ENCODE measurements around the gene DSTN. TPM values are rescaled to one million over a fixed set of nuclear protein-coding genes. Genes with fewer than 3 reads are reported as not detected.

DSTN gene
- total RNA-seq, 1 experiment from 2014 or later: 218 TPM

DNA sequence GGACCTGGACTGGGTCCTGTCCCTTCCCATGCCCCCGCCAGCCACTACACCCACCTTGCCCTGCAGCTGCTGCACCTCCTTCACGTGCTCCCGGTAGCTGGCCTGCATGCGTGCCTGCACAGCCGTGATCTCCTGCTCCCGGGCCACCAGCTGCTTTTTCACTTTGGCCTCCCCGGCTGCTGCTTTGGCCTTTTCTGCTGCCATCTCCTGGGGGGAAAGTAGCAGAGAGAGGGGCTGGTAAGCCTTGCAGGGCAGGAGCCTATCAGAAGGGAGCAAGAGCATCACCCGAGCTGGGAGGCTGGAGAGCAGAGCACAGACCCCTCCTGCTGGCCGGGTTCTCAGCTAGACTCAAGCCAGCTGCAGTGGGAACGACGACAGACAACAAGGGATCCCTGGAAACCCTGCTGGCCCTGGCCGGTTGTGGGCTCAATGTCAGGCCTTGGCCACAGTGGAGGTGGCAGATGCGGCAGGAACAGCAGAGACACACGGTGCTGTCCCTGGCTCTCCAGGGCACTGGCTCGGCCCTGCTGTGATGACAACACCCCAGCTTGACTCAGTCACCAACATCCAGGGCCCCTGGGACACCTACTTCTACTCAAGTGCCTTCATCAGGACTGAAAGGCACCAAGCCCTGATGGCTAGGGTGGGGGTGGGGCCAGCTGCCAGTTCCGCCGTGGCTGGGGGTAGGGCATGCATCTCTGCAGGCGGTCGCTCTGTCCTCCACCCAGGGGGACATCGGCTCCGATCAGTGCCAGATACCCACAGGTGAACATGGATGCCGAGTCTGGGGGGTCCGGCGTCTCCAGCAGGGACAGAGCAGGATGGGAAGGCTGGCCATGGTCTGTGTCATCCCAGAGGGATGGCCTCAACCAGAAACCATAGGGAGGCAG is 66.9 kb downstream of the DSTN start:
- DNase-seq (ENCODE audit: low read depth): no peak

DNA sequence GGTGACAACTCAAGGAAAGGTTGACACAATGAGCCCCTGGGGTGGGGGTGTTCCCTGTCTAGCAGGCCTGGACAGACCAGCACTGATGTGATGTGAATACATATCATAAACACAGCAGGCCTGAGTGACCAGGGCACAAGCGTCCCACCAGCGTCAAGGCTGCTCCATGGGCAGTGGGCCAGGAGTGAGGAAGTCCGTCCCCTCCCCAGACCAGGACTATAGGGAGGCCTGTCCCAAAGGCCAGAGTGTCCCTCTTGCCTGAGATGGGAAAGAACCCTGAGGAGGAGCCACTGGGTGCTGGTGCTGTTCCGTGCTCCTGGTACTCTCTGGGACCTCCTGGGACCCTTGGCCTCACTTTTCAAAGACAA is 67.5 kb downstream of the DSTN start:
- DNase-seq (ENCODE audit: low read depth): no peak

DNA sequence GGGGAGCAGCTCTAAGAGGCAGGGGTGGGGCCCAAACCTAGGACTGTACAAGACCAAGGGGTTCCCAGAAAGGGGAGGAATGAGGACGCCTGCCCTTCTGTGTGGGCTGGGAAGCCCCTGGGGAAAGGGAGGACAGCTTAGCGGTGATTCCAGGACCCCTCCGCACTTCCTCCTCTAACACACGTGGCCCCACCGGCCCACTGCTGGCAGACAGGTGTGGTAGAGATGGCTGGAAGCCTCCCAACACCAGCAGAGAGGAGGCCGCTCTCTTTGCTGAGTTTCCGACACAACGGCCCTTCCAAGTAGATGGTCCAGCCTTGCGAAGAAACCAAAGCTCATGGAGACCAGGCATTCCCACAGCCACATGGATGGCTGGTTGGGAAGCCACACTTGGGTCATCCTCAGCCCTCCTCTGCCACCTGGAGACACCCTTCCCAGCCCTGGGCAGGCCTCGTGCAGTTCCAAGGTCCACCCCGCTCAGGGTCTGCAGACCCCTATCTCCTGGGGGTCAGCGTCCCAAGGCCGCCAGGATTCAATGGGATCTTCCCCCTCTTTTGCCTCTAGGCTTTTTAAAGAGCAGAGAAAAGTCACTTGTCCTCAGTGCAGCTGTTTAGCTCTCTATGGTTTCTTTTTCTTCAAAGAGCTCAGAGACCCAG is 68.2 kb downstream of the DSTN start:
- no peak for DNase-seq (ENCODE audit: low read depth)

DNA sequence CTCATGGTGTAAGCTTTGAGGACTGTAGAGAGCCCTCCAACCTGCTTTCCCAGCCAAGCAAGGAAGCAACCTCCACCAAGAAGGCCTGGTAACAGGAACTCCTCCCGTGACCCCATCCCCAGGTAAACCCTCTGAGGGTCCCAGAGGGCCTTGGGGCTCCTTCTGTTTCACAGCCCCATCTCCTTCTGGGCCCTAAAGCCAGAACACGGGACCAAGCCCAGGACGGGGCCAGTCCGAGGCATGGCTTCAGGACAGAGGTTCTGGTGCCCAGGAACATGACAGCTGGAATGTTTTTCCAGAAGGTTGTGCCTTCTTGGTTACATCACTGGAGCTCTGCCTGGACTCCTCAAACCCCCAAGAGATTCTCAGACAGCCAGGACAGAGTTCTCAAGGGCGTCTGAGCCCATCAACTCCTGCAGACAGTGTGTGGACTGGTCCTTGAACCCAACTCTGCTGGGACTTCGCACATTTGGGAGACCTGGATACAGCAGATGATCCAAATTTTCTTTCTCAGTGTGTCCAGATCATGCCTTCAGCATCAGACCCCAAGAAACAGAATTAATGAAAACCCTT is 69.0 kb downstream of the DSTN start:
- no peak for DNase-seq (ENCODE audit: low read depth)

DNA sequence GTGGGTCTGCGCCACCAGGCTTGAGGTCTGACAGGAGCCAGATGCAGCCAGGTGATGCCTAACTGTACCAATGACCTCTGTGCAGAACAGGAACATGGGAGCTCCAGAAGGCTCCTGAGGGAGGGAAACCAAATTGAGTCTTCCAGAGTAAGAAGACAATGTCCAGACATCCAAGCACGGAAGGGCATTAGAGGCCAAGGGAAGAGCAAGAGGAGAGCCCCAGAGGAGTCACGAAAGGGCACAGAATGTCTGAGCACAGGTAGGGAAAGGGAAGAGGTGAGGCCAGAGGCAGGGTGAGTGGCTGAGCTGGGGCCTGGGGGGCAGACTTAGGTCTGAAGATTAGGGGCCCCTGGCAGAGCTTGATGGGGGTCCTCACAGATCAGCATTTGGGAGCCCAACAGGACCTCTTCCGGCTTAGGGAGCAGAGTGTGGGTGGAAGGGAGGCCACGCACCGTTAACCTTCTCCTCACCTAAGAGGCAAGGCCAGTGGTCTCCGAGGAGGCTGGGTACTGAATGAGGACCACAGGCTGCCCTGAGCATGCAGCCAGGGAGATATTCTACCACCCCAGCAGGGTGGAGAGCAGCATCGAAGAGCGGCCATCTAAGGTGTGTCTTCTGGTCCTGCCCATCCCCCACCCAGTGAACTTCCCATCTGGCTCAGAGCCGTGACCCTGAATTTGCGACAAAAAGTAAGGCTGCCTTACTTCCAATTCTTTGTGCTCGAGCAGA is 70.4 kb downstream of the DSTN start:
- DNase-seq (ENCODE audit: low read depth): no peak

DNA sequence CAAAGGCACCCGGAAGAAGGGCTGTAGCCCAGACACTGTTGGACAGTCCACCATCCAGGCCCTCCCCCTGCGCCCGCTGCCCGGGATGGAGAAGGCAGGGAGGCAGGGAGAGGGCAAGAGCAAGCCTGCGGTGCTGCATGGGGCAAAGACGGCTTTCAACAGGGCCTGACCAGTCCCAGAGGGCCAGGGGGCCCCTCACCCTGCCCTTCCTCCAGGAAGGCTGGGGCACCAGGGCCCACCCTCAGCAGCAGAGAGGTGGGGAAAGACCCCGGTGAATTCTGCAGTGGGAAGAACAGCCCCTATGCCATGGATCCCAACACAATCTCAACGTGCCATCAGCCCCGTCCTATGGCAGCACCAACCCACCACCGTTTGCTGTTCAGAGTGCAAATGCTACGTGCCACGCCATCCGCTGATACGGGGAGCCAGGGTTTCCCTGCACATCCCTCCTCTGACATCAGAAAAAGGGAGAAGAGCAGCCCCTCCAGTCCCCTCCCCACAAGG is 71.1 kb downstream of the DSTN start:
- no peak for DNase-seq (ENCODE audit: low read depth)

DNA sequence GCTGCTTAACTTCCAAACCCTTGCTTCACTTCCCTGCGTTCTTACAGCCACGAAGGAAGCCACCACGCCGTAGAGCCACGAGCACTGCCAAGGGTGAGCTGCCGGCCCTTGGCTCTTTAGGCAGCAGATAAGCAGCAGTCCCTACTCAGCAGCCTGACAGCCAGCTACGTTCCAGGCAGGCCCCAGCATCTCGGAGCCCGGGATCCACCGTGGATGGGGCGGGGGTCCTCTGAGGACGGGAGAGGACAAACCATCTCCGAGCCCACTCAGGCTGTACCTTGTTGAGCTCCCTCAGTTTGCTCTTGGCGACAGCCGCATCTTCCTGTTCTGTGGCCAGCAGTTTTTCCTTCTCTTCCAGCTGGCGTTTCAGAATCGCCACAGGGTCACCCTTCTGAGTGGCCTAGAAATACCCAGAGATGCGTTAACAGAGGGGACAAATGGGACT is 71.7 kb downstream of the DSTN start:
- no peak for DNase-seq (ENCODE audit: low read depth)

DNA sequence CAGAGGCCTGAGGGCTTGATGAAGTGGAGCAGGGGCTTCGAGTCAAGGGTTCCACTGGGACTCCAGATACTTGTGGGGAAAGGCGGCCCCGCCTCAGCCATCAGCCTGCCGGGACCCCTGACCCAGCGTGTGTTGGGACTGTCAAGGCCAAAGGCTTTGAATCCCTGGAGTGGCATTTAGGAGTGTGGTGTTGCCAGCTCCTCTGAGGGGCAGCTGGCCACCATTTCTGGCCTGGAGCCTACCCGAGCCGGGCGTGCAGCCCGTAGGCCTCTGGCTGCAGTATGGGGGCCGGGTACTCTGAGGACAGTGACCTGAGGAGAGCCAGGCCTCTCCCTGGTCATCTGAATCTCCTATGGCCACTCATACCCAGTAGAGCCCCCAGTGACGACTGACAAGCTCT is 72.1 kb downstream of the DSTN start:
- DNase-seq (ENCODE audit: low read depth): no peak

DNA sequence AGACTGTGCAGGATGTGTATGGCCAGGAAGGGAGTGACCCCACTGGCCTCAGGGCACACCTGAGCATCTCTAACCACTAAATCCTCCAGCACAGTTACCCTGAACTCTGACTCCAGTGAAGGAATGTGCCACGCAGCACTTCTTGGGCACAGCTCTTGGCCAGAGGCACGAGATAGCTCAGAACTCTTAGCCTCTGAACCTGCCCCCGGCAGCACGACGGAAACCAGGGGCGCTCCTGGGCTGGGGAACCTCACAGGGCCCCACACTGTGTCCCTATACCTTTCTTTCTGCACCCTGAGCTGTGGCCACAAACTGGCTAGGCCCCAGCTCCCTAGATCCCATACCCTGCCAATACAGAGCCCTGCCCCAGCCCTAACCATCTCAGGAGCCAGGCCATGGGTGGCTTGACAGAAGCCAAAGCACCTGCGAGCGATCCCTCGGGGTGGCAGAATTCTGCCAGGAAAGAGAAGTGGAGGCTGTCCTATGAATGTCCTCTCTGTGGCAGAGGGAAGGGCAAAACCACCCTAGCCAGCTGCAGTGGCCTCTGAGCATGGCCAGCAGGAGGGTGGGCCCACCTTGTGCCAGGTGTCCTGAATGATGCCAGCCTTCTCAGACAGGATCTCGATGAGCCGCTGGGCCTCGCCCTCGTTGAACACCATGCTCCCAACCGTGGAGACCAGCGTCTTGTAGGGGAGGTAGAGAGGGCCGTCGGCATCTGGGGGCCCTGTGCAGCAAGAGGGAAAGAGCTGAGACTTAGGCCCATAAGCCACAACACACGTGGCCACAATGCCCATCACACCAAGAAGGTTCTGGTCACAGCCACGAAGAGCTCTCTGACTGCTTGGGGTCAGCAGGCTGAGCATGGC is 72.8 kb downstream of the DSTN start:
- DNase-seq (ENCODE audit: low read depth): no peak

DNA sequence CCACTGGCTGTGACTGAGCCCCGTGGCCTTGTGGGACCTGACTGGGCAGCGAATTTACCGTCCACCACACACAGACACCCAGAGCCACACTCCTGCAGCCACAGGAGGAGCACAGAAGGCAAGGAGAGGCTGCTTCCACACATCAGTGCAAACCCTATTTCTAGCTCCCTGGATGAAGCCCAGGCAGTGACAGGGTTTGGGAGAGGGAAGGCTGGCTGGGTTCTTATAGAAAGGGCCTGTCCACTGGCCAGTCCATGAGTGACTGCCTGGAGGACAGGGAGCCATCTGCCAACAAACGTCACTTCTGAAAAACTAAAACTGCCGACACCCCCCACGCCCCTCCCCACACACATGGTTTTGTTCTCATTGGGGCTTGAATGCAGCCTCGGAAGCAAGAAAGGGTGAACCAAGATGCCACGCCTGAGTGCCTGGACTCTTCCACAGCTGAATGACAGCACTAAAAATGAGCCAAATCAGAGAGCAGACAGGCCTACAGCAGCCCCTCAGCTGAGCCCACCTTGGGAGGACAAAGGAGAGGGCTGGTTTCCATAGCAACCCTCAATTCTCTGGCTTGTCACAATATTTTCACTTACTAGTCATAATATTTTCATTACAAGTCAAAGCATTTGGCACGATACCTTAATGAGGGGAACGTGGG is 73.8 kb downstream of the DSTN start:
- no peak for DNase-seq (ENCODE audit: low read depth)

DNA sequence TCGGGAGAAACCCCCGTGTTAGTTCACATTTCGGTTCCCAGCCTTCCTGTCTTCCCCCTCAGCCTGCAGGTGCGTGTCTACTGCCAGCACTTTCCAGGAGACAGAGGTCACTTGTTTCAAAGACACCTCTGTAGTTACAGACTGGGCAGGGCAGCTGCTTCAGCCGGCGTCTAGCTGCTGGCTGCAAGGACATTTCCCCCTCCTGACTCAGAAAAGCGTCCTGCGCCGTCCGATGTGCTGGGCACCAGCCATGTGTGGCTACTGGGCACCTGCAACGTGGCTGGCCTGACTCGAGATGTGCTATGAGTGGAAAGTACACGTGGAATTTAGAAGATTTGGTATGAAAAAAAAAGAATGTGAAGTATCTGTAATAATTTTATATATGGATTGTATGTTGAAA is 74.6 kb downstream of the DSTN start:
- no peak for DNase-seq (ENCODE audit: low read depth)

DNA sequence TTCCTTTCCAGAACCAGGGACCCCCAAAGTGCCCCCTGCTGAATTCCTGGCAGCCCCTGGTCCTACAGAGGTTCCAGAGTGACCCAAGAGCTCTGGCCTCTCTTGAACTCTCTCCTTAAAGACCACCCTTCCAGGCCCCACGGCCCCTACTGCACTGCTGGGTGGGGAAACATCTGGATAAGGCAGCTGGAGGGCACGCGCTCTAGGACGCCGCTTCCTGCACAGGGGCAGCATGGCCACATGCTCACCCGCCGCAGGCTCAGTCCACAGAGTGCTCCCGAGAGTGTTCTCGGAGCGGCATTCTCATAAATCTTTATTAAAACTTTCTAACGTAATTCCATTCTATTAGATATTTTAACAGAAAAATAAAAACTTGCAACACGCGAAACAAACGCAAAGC is 75.1 kb downstream of the DSTN start:
- no peak for DNase-seq (ENCODE audit: low read depth)

DNA sequence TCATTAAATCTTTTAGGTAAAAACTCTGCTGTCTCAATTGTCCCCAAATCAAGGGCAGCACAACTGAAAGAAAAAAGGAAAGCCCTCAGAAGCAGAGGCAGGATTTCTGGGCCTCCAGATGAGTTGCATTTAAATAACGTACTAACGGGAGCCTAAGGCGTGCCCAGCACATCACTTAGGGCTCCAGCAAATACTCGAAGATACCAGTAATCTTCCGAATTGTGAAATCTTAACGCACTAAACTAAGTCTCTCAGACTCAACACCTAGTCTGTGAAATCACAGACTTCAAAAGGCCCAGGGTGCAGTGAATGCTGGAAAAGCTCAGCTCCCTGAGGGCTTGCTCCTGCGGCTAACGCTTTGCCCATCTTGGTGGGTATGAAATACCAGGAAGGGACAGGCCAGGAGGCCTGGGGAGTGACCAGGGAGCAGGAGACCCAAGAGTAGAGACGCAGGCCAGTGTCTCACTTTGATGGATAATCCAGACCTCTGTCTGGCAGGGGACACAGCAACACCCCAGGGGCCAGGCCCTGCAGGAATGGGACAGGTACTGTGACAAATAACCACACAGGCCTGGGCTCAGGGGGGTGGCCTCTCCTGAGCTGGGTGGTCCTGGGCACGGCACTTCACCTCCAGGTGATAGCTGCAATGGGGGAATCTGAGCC is 75.8 kb downstream of the DSTN start:
- no peak for DNase-seq (ENCODE audit: low read depth)

DNA sequence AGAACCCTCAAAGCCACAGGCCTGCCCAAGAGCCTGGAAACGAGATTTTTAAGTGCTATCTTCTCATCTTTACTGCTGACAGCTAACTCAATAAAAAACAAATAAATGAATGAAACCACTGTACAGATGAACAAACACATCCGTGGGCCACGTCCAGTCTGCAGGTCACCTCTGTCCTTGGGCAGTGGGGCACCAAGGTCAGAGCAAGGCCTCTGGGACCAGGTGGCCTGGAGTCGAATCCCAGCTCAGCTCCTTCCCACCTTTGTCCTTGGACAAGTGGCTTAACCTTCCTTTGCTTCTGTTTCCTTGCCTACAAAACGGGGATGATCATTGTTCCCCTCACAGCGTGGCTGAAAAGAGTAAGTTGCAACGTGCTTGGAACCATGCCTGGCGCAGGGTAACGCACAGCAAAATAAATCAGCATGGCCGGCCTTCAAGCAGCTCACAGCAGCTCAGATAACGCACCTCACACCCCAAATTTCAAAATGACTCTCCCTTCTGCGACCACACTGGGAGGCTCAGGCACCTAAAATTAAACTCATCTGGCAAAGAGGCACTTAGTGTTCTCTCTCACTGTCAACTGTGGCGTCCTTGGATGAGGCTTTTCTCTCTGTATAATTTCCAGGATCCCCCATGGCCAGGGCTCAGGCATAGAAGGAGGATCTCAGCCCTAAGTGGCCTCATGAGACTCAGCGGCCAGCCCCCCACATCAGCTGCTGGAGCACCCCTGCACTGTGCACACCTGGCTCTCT is 76.5 kb downstream of the DSTN start:
- DNase-seq (ENCODE audit: low read depth): no peak

DNA sequence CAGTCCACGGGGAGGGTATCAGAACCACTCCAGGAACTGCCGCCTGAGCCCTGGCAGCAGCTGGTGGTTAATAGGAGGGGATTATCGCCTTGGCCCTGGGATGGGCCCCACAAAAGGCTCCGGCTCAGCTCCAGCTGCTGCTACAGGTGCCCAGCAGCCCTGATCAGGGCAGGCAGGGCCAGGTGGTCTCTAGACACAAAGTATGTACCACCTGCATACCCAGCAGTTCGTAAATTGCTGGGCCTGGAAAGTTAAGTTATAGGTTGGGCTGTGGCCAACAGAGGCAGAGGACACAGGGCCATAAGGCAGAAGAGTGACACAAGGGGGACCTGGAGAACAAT is 77.1 kb downstream of the DSTN start:
- no peak for DNase-seq (ENCODE audit: low read depth)

DNA sequence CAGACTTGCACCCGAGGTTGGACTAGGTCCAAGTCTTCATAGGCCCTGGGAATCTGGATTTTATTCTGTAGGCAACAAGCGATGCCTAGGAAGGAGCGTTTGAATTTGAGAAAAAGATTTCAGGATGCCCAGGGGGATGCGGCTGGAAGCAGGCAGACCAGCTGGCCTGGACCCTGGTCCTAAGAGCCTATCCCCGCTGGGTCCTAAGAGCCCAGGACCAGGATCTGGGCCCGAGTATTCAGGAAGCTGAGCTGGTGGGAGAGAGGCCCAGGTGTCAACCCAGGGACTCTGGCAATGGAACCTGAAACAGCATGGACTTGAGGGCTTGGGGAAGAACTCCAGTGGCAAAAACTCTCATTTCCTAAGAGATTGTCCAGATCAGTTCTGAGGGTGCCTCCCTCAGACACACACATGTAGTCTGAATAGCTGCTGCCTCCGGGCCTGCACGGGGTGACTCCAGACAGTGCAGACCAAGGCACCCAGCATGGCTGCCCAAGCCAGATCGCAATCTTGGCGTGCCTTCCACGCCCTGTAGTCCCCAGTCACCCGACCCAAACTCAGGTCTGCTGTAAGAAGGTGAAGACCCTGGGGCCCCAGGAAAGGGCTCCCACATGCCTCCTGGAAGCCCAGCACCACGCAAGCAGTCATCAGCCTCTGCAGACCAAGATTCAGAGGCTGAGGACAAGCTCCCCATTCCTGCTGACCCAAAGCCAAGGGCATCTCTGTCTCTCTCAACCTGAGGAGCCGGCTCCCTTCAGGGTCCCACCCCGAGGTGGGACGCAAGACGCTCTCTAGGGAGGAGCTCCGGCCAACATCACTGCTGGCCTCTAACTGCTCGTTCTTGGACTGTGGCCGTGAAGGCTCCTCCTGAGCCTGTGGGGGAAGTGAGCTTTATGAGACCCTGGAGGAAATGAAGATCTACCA is 77.8 kb downstream of the DSTN start:
- no peak for DNase-seq (ENCODE audit: low read depth)

DNA sequence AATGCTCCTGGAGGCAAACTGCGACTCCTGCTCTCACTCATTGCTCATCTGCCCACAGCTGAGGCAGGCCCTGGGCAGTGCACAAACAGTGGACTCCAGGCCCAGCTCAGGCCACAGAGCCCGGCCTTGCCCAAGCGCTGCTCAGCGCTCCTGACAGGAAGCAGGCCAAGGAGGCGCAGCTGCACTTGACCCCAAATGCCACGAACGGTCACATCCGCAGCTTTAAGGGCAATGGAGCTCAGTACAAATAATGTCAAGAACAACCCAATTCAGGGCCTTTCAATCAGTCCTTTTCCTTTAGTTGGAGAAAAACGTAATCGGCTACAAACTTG is 78.4 kb downstream of the DSTN start:
- no peak for DNase-seq (ENCODE audit: low read depth)

Measured in LHCN-M2 (cell line).